OCI-LY7 (cell line): ENCODE data around the gene ZNF354B. TPM values are rescaled to one million over a fixed set of nuclear protein-coding genes. Genes with fewer than 3 reads are reported as not detected.

Experiments used
- BruUV-seq: library from RNA; stranded (reverse); fragments of 400-500 nt; replicated peaks from 2 replicates; lab custom pipeline; 2021; lab: Mats Ljungman, UMichigan
- CTCF ChIA-PET: fragments of 300-600 bp; sonication (Branson Sonifier 250); formaldehyde crosslinking; loops from one replicate; lab custom pipeline; 2022; ENCODE audit warnings: antibody characterized with exemption; ENCODE audit not compliant: unreplicated experiment; lab: Charles Lee
- POLR2A ChIA-PET: fragments of 300-600 bp; sonication (Branson Sonifier 250); formaldehyde crosslinking; loops from one replicate; lab custom pipeline; 2022; ENCODE audit warnings: antibody characterized with exemption; lab: Charles Lee
- DNase-seq: peaks from one replicate; pipeline ENCODE4 v3.0.0-alpha.2; 2015; ENCODE audit warnings: low spot score
- H2AFZ ChIP-seq: fragments of 200-600 bp; sonication (generic), shearing (Covaris generic); 2 replicates; pipeline ENCODE4 v1.6.1; 2014; ENCODE audit warnings: mild to moderate bottlenecking, antibody characterized with exemption, low read length, moderate library complexity
- H3K27ac ChIP-seq: fragments of 200-600 bp; sonication (generic); 2 replicates; pipeline ENCODE4 v1.5.1; 2014; ENCODE audit warnings: mixed run types, low read depth, mild to moderate bottlenecking, moderate library complexity, low read length, inconsistent platforms; ENCODE audit not compliant: poor library complexity, severe bottlenecking
- H3K36me3 ChIP-seq: fragments of 200-600 bp; sonication (generic); 2 replicates; pipeline ENCODE4 v1.6.1; 2014; ENCODE audit warnings: mild to moderate bottlenecking, antibody characterized with exemption, low read length, moderate library complexity, mixed read lengths; ENCODE audit not compliant: insufficient read depth
- H3K4me1 ChIP-seq: fragments of 200-600 bp; sonication (generic); 2 replicates; pipeline ENCODE4 v1.5.1; 2014; ENCODE audit warnings: mild to moderate bottlenecking, low read length; ENCODE audit not compliant: insufficient read depth, poor library complexity, severe bottlenecking
- H3K4me2 ChIP-seq: fragments of 200-600 bp; sonication (generic); 2 replicates; pipeline ENCODE4 v1.6.1; 2014; ENCODE audit warnings: mild to moderate bottlenecking, low read length
- H3K4me3 ChIP-seq: fragments of 200-600 bp; sonication (generic); 2 replicates; pipeline ENCODE4 v1.5.1; 2014; ENCODE audit warnings: mild to moderate bottlenecking, low read depth, low read length; ENCODE audit not compliant: poor library complexity, severe bottlenecking
- H3K79me2 ChIP-seq: fragments of 200-600 bp; sonication (generic); 2 replicates; pipeline ENCODE4 v1.6.1; 2016; ENCODE audit warnings: low read depth, mild to moderate bottlenecking, low read length, moderate library complexity, mixed read lengths; ENCODE audit not compliant: insufficient read depth
- H3K9me2 ChIP-seq: fragments of 200-600 bp; sonication (generic); 2 replicates; pipeline ENCODE4 v1.6.1; 2016; ENCODE audit warnings: mild to moderate bottlenecking, low read length, mixed read lengths; ENCODE audit not compliant: insufficient read depth
- H3K9me3 ChIP-seq: fragments of 200-600 bp; sonication (generic); 2 replicates; pipeline ENCODE4 v1.6.1; 2014; ENCODE audit warnings: mild to moderate bottlenecking, mixed run types, low read length, mixed read lengths
- H4K20me1 ChIP-seq: fragments of 200-600 bp; sonication (generic); 2 replicates; pipeline ENCODE4 v1.6.1; 2014; ENCODE audit warnings: mild to moderate bottlenecking, antibody characterized with exemption, low read length, moderate library complexity, mixed read lengths; ENCODE audit not compliant: insufficient read depth
- EZH2phosphoT487 ChIP-seq: fragments of 200-600 bp; sonication (generic); IDR thresholded peaks from 2 replicates; pipeline ENCODE4 v1.6.1; 2018; ENCODE audit warnings: low read depth, borderline replicate concordance, mild to moderate bottlenecking, mixed run types, antibody characterized with exemption, low read length, moderate library complexity, mixed read lengths
- intact Hi-C: fragments of 100-400 bp; cut with micrococcal nuclease; formaldehyde crosslinking; loops from one replicate; pipeline ENCODE4 v1.10.0; 2022; ENCODE audit not compliant: unreplicated experiment
- total RNA-seq, 2 experiments: library from RNA; depleted of rRNA in 1 of 2; stranded (reverse); fragments of >200 nt in 1 of 2; shearing (Covaris generic) in 1 of 2; gene quantifications; 2 replicates each; pipeline ENCODE4 v1.2.3, GENCODE V29; 2014 to 2022
- TF ChIP-seq, protein P1 (sequence below): fragments of 200-600 bp; sonication (generic); conservative IDR thresholded peaks from 2 replicates; pipeline ENCODE4 v1.5.1; 2014; ENCODE audit warnings: mild to moderate bottlenecking, antibody characterized with exemption, low read length, moderate library complexity, mixed read lengths

ZNF354B gene
- total RNA-seq, 2 experiments from 2014 or later, result 11.7 to 15.2 TPM

DNA sequence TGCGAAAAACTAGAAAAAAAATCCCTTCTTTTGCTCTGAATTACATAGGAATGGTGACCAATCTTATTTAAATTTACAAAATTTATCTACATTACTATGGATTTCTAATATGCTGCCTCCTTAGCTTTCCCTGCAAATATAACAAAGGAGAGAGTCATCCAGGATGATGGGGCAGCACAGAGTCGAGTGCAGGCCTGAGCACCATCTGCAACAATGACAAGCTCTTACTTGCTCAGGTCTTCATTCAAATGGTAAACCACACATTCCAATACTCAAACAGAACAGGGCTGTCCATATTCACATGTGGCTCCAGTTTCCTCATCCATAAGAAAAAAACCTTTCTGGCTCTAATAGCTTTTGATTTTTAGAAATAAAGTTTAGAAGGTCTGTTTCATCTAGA lies 33.5 kb upstream of the ZNF354B start:
- H3K9me3 ChIP-seq, result no peaks in the 10 kb centered on the region
- H2AFZ ChIP-seq, result no peak overlapping the region
- no peak for DNase-seq
- CTCF ChIA-PET, result no interaction called here
- H3K4me2 ChIP-seq, result no peak overlapping the region
- no peak overlapping the region for H3K4me3 ChIP-seq
- no peak for TF ChIP-seq EZH2phosphoT487
- TF ChIP-seq, protein P1, sequence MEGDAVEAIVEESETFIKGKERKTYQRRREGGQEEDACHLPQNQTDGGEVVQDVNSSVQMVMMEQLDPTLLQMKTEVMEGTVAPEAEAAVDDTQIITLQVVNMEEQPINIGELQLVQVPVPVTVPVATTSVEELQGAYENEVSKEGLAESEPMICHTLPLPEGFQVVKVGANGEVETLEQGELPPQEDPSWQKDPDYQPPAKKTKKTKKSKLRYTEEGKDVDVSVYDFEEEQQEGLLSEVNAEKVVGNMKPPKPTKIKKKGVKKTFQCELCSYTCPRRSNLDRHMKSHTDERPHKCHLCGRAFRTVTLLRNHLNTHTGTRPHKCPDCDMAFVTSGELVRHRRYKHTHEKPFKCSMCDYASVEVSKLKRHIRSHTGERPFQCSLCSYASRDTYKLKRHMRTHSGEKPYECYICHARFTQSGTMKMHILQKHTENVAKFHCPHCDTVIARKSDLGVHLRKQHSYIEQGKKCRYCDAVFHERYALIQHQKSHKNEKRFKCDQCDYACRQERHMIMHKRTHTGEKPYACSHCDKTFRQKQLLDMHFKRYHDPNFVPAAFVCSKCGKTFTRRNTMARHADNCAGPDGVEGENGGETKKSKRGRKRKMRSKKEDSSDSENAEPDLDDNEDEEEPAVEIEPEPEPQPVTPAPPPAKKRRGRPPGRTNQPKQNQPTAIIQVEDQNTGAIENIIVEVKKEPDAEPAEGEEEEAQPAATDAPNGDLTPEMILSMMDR, result no peak
- no peaks in the 10 kb centered on the region for H3K79me2 ChIP-seq
- H4K20me1 ChIP-seq, result no peaks in the 10 kb centered on the region
- intact Hi-C loops, result no loop called here
- BruUV-seq, result no TSS peak
- no peaks in the 10 kb centered on the region for H3K4me1 ChIP-seq
- no peaks in the 10 kb centered on the region for H3K36me3 ChIP-seq
- H3K9me2 ChIP-seq, result no peaks in the 10 kb centered on the region
- POLR2A ChIA-PET, result no interaction called here
- no peak overlapping the region for H3K27ac ChIP-seq

- no peak overlapping the region for H3K4me2 ChIP-seq
- H3K9me2 ChIP-seq, result no peaks in the 10 kb centered on the region
- POLR2A ChIA-PET, result no interaction called here
- no peak for DNase-seq
- no peak overlapping the region for H3K27ac ChIP-seq
- no TSS peak for BruUV-seq
- intact Hi-C loops, result no loop called here
- no peaks in the 10 kb centered on the region for H4K20me1 ChIP-seq
- TF ChIP-seq EZH2phosphoT487, result no peak
- TF ChIP-seq, protein P1, result no peak
- H3K9me3 ChIP-seq, result no peaks in the 10 kb centered on the region
- no peaks in the 10 kb centered on the region for H3K36me3 ChIP-seq
- no peaks in the 10 kb centered on the region for H3K79me2 ChIP-seq
- no peaks in the 10 kb centered on the region for H3K4me1 ChIP-seq
- no peak overlapping the region for H3K4me3 ChIP-seq
- CTCF ChIA-PET, result no interaction called here
- H2AFZ ChIP-seq, result no peak overlapping the region
Observed at GRCh38 chr5:178827636-178828035, 32.1 kb upstream of the ZNF354B start.

DNA sequence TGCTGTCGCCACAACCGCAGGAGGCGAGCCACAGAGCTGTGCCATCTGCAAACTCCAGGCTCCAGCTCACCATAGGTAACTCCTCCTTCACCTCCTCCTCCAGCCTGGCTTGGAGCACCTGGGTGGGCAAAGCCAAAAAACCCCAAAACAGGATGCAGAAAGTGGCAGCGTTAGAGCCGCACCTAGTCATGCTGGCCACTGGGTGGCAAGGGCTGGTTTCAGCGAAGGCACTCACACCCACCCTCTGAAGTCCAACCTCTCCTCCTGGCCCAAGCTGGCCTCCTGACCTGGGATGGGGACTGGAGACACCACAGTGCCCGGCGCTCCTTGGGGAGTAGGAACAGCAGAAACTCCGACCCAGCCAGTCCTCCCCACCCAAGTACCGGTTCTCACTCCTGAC lies 28.7 kb upstream of the ZNF354B start:
- no TSS peak for BruUV-seq
- Histone ChIP-seq H3K9me2 (no peaks in the 10 kb centered on the region), H3K4me1 (no peaks in the 10 kb centered on the region), H3K4me2 (no peak overlapping the region), H3K4me3 (no peak overlapping the region), H4K20me1 (no peaks in the 10 kb centered on the region), H3K36me3 (no peaks in the 10 kb centered on the region), H3K27ac (no peak overlapping the region), H2AFZ (no peak overlapping the region), H3K9me3 (no peaks in the 10 kb centered on the region), H3K79me2 (no peaks in the 10 kb centered on the region)
- ChIA-PET CTCF (no interaction called here), POLR2A (no interaction called here)
- DNase-seq, result no peak
- intact Hi-C loops, result no loop called here
- no peak for TF ChIP-seq EZH2phosphoT487
- TF ChIP-seq, protein P1, result no peak
